OCI-LY7 (cell line): ENCODE data around the gene ABCA4. TPM values are rescaled to one million over a fixed set of nuclear protein-coding genes. Genes with fewer than 3 reads are reported as not detected.

Experiments used
- BruUV-seq: library from RNA; stranded (reverse); fragments of 400-500 nt; replicated peaks from 2 replicates; lab custom pipeline; 2021; lab: Mats Ljungman, UMichigan
- CTCF ChIA-PET: fragments of 300-600 bp; sonication (Branson Sonifier 250); formaldehyde crosslinking; loops from one replicate; lab custom pipeline; 2022; ENCODE audit warnings: antibody characterized with exemption; ENCODE audit not compliant: unreplicated experiment; lab: Charles Lee
- POLR2A ChIA-PET: fragments of 300-600 bp; sonication (Branson Sonifier 250); formaldehyde crosslinking; loops from one replicate; lab custom pipeline; 2022; ENCODE audit warnings: antibody characterized with exemption; lab: Charles Lee
- DNase-seq: peaks from one replicate; pipeline ENCODE4 v3.0.0-alpha.2; 2015; ENCODE audit warnings: low spot score
- H2AFZ ChIP-seq: fragments of 200-600 bp; sonication (generic), shearing (Covaris generic); 2 replicates; pipeline ENCODE4 v1.6.1; 2014; ENCODE audit warnings: mild to moderate bottlenecking, antibody characterized with exemption, low read length, moderate library complexity
- H3K27ac ChIP-seq: fragments of 200-600 bp; sonication (generic); 2 replicates; pipeline ENCODE4 v1.5.1; 2014; ENCODE audit warnings: mixed run types, low read depth, mild to moderate bottlenecking, moderate library complexity, low read length, inconsistent platforms; ENCODE audit not compliant: poor library complexity, severe bottlenecking
- H3K36me3 ChIP-seq: fragments of 200-600 bp; sonication (generic); 2 replicates; pipeline ENCODE4 v1.6.1; 2014; ENCODE audit warnings: mild to moderate bottlenecking, antibody characterized with exemption, low read length, moderate library complexity, mixed read lengths; ENCODE audit not compliant: insufficient read depth
- H3K4me1 ChIP-seq: fragments of 200-600 bp; sonication (generic); 2 replicates; pipeline ENCODE4 v1.5.1; 2014; ENCODE audit warnings: mild to moderate bottlenecking, low read length; ENCODE audit not compliant: insufficient read depth, poor library complexity, severe bottlenecking
- H3K4me2 ChIP-seq: fragments of 200-600 bp; sonication (generic); 2 replicates; pipeline ENCODE4 v1.6.1; 2014; ENCODE audit warnings: mild to moderate bottlenecking, low read length
- H3K4me3 ChIP-seq: fragments of 200-600 bp; sonication (generic); 2 replicates; pipeline ENCODE4 v1.5.1; 2014; ENCODE audit warnings: mild to moderate bottlenecking, low read depth, low read length; ENCODE audit not compliant: poor library complexity, severe bottlenecking
- H3K79me2 ChIP-seq: fragments of 200-600 bp; sonication (generic); 2 replicates; pipeline ENCODE4 v1.6.1; 2016; ENCODE audit warnings: low read depth, mild to moderate bottlenecking, low read length, moderate library complexity, mixed read lengths; ENCODE audit not compliant: insufficient read depth
- H3K9me2 ChIP-seq: fragments of 200-600 bp; sonication (generic); 2 replicates; pipeline ENCODE4 v1.6.1; 2016; ENCODE audit warnings: mild to moderate bottlenecking, low read length, mixed read lengths; ENCODE audit not compliant: insufficient read depth
- H3K9me3 ChIP-seq: fragments of 200-600 bp; sonication (generic); 2 replicates; pipeline ENCODE4 v1.6.1; 2014; ENCODE audit warnings: mild to moderate bottlenecking, mixed run types, low read length, mixed read lengths
- H4K20me1 ChIP-seq: fragments of 200-600 bp; sonication (generic); 2 replicates; pipeline ENCODE4 v1.6.1; 2014; ENCODE audit warnings: mild to moderate bottlenecking, antibody characterized with exemption, low read length, moderate library complexity, mixed read lengths; ENCODE audit not compliant: insufficient read depth
- CTCF ChIP-seq: fragments of 200-600 bp; sonication (generic); conservative IDR thresholded peaks from 2 replicates; pipeline ENCODE4 v1.5.1; 2014; ENCODE audit warnings: mild to moderate bottlenecking, antibody characterized with exemption, low read length, moderate library complexity, mixed read lengths
- EZH2phosphoT487 ChIP-seq: fragments of 200-600 bp; sonication (generic); IDR thresholded peaks from 2 replicates; pipeline ENCODE4 v1.6.1; 2018; ENCODE audit warnings: low read depth, borderline replicate concordance, mild to moderate bottlenecking, mixed run types, antibody characterized with exemption, low read length, moderate library complexity, mixed read lengths
- intact Hi-C: fragments of 100-400 bp; cut with micrococcal nuclease; formaldehyde crosslinking; loops from one replicate; pipeline ENCODE4 v1.10.0; 2022; ENCODE audit not compliant: unreplicated experiment
- total RNA-seq, 2 experiments: library from RNA; depleted of rRNA in 1 of 2; stranded (reverse); fragments of >200 nt in 1 of 2; shearing (Covaris generic) in 1 of 2; gene quantifications; 2 replicates each; pipeline ENCODE4 v1.2.3, GENCODE V29; 2014 to 2022

ABCA4 gene
- total RNA-seq, 2 experiments from 2014 or later, result not detected

- H3K4me3 ChIP-seq, result no peak overlapping the region
- no peak overlapping the region for H3K27ac ChIP-seq
- H3K4me1 ChIP-seq, result no peaks in the 10 kb centered on the region
- POLR2A ChIA-PET, result interaction anchor here (1.1 kb wide), 1 partner anchor 9 kb away, joined by 3 read pairs; no protein-coding TSS in a partner anchor
- H3K9me2 ChIP-seq, result no peaks in the 10 kb centered on the region
- intact Hi-C loops, result no loop called here
- no peak overlapping the region for H3K4me2 ChIP-seq
- TF ChIP-seq EZH2phosphoT487, result no peak
- no peak for TF ChIP-seq CTCF
- no peak for DNase-seq
- no peaks in the 10 kb centered on the region for H3K36me3 ChIP-seq
- H3K79me2 ChIP-seq, result no peaks in the 10 kb centered on the region
- BruUV-seq, result no TSS peak
- H2AFZ ChIP-seq, result no peak overlapping the region
- CTCF ChIA-PET, result no interaction called here
- no peaks in the 10 kb centered on the region for H3K9me3 ChIP-seq
- H4K20me1 ChIP-seq, result no peaks in the 10 kb centered on the region
These were observed 109.0 kb downstream of the ABCA4 start for GRCh38 chr1:94011709-94012595.

GRCh38 chr1:94011129-94011528, 109.8 kb downstream of the ABCA4 start:
- CTCF ChIA-PET, result no interaction called here
- BruUV-seq, result no TSS peak
- TF ChIP-seq EZH2phosphoT487 (no peak), CTCF (no peak)
- Histone ChIP-seq H3K27ac (no peak overlapping the region), H2AFZ (no peak overlapping the region), H4K20me1 (no peaks in the 10 kb centered on the region), H3K9me3 (no peaks in the 10 kb centered on the region), H3K4me3 (no peak overlapping the region), H3K36me3 (no peaks in the 10 kb centered on the region), H3K4me2 (no peak overlapping the region), H3K9me2 (no peaks in the 10 kb centered on the region), H3K4me1 (no peaks in the 10 kb centered on the region), H3K79me2 (no peaks in the 10 kb centered on the region)
- intact Hi-C loops, result no loop called here
- DNase-seq, result no peak
- POLR2A ChIA-PET, result no interaction called here

GRCh38 chr1:94009304-94009703, 111.6 kb downstream of the ABCA4 start:
- Histone ChIP-seq H3K4me2 (no peak overlapping the region), H3K4me1 (no peaks in the 10 kb centered on the region), H3K79me2 (no peaks in the 10 kb centered on the region), H3K36me3 (no peaks in the 10 kb centered on the region), H3K9me3 (no peaks in the 10 kb centered on the region), H2AFZ (no peak overlapping the region), H3K9me2 (no peaks in the 10 kb centered on the region), H3K4me3 (no peak overlapping the region), H4K20me1 (no peaks in the 10 kb centered on the region), H3K27ac (no peak overlapping the region)
- ChIA-PET CTCF (no interaction called here), POLR2A (no interaction called here)
- no peak for TF ChIP-seq EZH2phosphoT487
- no peak for TF ChIP-seq CTCF
- intact Hi-C loops, result no loop called here
- no peak for DNase-seq
- no TSS peak for BruUV-seq
